GM12874 (cell line): ENCODE measurements around the gene HYOU1.

Experiments
- TF ChIP-seq, protein P1 (sequence below): IDR thresholded peaks from 2 replicates; pipeline ENCODE4 v1.5.1; 2011; ENCODE audit warnings: low read depth, mild to moderate bottlenecking, control low read depth, low read length, moderate library complexity; ENCODE audit not compliant: insufficient read depth

Gene HYOU1

DNA sequence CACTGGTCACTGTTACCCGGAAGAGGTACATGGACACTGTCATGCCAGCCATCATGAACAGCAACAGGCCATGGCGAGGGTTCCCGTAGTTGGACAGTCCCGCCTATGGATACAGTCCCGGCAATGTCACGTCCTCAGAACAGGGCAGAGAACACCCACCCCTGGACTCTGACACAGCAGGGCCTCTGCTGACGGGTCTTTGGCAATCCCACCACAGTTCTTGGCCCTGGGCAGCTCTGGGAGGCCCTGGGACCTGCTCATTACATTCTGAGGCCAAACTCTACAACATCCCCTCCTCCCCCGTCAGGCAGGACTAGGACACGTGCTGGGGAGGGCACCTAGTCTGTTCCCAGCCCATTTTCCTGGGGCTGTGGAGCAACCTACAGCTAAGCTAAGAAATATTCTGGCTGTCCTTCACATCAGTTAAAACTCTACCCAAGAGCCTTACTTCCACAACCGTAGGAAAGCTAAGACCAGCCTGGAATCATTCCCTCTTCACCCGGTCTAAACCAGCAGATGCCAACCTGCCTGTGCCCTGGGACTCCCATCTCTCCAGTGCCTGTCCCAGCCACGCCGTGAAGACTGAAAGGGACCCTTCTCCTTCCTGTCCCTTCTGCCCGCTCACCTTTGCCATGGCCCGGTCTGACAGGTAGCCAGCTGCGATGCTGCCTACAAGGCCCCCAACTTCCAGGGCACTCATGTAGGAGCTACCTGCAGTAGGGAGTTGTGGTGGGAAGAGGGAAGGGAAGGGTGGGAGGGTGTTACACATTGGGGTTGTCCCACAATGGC is 30.8 kb downstream of the HYOU1 start:
- TF ChIP-seq, protein P1, sequence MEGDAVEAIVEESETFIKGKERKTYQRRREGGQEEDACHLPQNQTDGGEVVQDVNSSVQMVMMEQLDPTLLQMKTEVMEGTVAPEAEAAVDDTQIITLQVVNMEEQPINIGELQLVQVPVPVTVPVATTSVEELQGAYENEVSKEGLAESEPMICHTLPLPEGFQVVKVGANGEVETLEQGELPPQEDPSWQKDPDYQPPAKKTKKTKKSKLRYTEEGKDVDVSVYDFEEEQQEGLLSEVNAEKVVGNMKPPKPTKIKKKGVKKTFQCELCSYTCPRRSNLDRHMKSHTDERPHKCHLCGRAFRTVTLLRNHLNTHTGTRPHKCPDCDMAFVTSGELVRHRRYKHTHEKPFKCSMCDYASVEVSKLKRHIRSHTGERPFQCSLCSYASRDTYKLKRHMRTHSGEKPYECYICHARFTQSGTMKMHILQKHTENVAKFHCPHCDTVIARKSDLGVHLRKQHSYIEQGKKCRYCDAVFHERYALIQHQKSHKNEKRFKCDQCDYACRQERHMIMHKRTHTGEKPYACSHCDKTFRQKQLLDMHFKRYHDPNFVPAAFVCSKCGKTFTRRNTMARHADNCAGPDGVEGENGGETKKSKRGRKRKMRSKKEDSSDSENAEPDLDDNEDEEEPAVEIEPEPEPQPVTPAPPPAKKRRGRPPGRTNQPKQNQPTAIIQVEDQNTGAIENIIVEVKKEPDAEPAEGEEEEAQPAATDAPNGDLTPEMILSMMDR, result no peak

DNA sequence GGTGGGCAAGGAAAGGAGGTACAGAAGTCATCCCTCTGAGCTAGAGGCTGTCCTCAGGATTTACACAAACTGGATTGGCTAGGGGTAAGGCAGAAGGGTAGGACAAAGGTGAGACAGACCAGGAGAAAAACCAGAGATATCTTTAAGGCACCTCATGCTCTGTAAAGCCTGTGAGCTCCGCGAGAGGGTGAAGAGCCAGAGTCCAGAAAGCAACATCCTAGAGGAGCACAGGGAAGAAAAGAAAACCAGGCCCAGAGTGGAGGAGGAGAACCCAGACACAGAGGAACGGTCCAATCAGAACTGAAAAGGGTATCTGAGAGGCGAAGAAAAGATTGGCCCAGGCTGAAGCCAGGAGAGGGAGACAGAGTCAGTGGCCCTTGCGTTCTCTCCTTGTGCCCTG is 31.5 kb downstream of the HYOU1 start:
- TF ChIP-seq, protein P1, result no peak

DNA sequence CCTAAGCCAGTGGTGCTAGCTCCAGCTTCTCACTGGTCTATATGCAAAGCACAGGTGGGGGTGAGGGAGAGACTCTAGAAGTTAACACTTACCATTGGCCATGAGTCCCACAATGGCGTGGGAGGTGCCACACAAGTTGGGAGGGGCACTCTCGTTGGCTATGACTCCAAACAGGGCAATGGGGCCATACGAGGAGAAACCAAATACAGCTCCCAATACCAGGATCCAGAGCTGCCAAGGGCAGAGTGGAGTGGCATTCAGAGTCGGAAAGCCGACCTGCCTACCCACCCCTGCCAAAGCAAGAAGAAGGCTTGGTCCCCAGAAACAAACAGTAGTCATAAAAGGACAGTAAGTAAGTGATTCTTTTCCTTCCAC is 31.9 kb downstream of the HYOU1 start:
- TF ChIP-seq, protein P1, result no peak

DNA sequence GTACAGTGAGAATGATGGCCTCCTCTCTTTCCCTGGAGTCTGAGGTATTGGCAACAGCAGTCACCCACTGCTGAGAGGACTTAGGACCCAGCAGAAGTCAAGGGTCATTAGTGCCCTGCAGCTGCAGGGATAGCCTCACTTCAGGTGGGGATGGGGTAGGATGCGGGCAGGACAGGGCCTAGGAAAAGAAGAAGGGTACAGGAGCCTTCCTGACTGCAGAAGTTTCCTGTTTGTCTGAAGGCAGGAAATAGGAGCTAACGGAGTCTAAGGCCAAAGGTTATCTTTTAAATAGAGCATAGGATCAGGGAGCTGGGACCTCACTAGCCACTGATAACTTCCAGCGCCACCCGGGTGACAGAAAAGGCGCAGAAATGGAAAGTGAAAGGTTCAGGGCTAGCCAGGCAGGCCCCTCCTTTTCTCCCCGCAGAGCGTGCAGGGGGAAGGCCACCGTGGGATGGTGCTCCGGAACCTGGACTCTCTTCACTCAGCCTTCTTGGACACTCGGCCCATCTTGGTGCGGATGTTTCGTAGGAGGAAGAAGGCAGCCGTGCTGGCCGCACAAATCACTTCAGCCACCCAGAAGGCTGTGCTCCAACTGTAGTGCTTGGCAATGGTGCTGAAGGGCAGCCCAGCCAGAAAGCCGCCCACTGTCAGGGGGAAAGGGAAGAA is 32.4 kb downstream of the HYOU1 start:
- TF ChIP-seq, protein P1, result no peak

DNA sequence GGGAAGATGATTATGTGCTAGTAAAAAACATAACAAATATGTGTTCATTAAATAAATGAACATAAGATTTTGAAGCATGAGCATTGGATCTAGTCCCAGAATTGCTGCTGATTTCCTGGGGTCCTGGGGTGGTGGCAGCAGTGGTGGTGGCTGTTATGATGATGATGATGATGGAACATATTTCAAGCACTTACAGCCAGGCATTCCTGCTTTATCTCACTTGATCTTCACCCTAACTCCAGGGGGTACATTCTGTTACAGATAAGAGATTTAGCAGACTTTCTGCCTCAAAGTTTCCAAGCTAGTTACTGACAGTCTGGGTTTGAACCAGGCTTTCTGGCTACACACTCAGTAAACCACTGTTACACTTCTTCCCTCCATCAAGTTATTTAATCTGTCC is 33.3 kb downstream of the HYOU1 start:
- TF ChIP-seq, protein P1, result no peak

DNA sequence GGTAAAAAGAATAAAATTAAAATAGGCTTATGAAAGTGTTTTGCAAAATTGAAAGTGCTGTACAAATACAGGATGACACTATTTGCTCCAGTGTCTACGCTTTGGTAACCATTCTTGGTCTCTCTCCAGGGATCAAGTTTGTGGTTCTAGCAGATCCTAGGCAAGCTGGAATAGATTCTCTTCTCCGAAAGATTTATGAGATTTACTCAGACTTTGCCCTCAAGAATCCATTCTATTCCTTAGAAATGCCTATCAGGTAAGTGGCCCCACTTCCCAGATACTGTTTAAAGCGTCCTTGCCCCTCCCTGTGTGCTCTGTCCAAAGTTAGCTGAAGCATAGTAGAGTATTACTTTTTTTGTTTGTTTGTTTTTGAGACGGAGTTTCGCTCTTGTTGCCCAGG is 35.4 kb downstream of the HYOU1 start:
- TF ChIP-seq, protein P1, result no peak

DNA sequence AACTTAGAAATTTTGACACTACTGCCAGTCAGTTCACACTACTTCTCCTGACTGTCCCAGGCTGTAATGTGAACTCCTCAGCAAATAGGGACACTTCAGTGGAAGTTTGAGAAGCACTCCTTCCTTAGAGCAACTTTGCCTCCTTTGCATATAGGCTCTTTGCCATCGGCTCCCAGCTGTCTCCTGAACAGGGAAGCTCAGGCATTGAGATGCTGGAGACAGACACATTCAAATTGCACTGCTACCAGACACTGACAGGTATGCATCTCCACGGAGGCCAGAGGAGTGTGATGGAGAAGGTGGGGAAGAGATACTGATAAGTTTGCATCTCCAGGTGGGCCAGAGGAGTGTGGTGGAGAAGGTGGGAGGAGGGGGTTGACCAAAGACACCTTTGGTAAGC is 37.0 kb downstream of the HYOU1 start:
- TF ChIP-seq, protein P1, result no peak
